K562 (cell line): ENCODE results near the gene CXCL14. TPM values are rescaled to one million over a fixed set of nuclear protein-coding genes. Genes with fewer than 3 reads are reported as not detected.

Experiments
- ATAC-seq: fragments of 200-7000 bp; cut with Tn5 transposase; 3 replicates; pipeline ENCODE4 v1.9.1; 2020; ENCODE audit warnings: moderate library complexity
- BruUV-seq: library from RNA; stranded (reverse); fragments of 400-500 nt; replicated peaks from 2 replicates; lab custom pipeline; 2021; lab: Mats Ljungman, UMichigan
- CTCF ChIA-PET: fragments of 300-600 bp; formaldehyde crosslinking; extraction: SDS; loops from one replicate; lab custom pipeline; 2021; ENCODE audit warnings: low intra/inter-chr PET ratio; lab: Yijun Ruan, JAX
- POLR2A ChIA-PET: fragments of 300-600, 350-650 bp; sonication (Branson Sonifier 250); formaldehyde crosslinking; extraction: SDS; loops from one replicate; lab custom pipeline; 2021; ENCODE audit warnings: antibody characterized with exemption, inconsistent platforms; lab: Yijun Ruan, JAX
- DNase-seq, 4 experiments: peaks; one replicate each; pipeline versions ENCODE4 v3.0.0 to v3.0.0-alpha.2; 2011 to 2018; ENCODE audit warnings: low spot score in 3 of 4, mixed read lengths in 3 of 4; ENCODE audit errors: extremely low read depth in 1 of 4
- FAIRE-seq: peaks from 2 replicates; lab custom pipeline; 2011; peaks lifted over from hg19 to GRCh38; lab: Jason Lieb, UNC
- H2AFZ ChIP-seq: 2 replicates; pipeline ENCODE4 v1.6.0; 2011; ENCODE audit warnings: low read depth, low read length, control low read depth, inconsistent platforms
- H3K27ac ChIP-seq: fragments of 200-600 bp; 3 replicates; pipeline ENCODE4 v1.8.0; 2011; ENCODE audit warnings: low read depth, mild to moderate bottlenecking, control low read depth, inconsistent platforms, low read length, moderate library complexity, mixed read lengths; ENCODE audit errors: extremely low read depth
- H3K27me3 ChIP-seq, 2 experiments: fragments of 300-600 bp in 1 of 2; 2 replicates in 1 of 2; 3 replicates in 1 of 2; pipeline versions ENCODE4 v1.6.0 to v1.8.0; 2011; ENCODE audit warnings: inconsistent platforms in 2 of 2, low read length in 2 of 2, mild to moderate bottlenecking in 1 of 2, mixed read lengths in 1 of 2, moderate library complexity in 1 of 2; ENCODE audit not compliant: control insufficient read depth in 2 of 2, insufficient read depth in 2 of 2
- H3K36me3 ChIP-seq: fragments of 300-600 bp; 3 replicates; pipeline ENCODE4 v1.8.0; 2011; ENCODE audit warnings: mild to moderate bottlenecking, low read length, inconsistent platforms; ENCODE audit not compliant: control insufficient read depth, insufficient read depth
- H3K4me1 ChIP-seq, 2 experiments: fragments of 200-600 bp in 1 of 2; replicated peaks in 1 of 2; 2 replicates in 1 of 2; 3 replicates in 1 of 2; pipeline versions ENCODE4 v1.5.1 to v1.8.0; 2011; ENCODE audit warnings: inconsistent platforms in 2 of 2, low read length in 2 of 2, mild to moderate bottlenecking in 1 of 2, mixed read lengths in 1 of 2, moderate library complexity in 1 of 2; ENCODE audit not compliant: control insufficient read depth in 2 of 2, insufficient read depth in 2 of 2
- H3K4me2 ChIP-seq: 2 replicates; pipeline ENCODE4 v1.6.1; 2011; ENCODE audit warnings: low read length, control low read depth, inconsistent platforms, mixed read lengths; ENCODE audit not compliant: insufficient read depth
- H3K4me3 ChIP-seq: fragments of 200-600 bp; sonication (generic), shearing (Covaris generic); 2 replicates; pipeline ENCODE4 v1.5.1; 2016; ENCODE audit warnings: control low read depth, inconsistent platforms
- H3K79me2 ChIP-seq: fragments of 200-600 bp; 3 replicates; pipeline ENCODE4 v1.8.0; 2011; ENCODE audit warnings: low read length, inconsistent platforms; ENCODE audit not compliant: control insufficient read depth, insufficient read depth
- H3K9ac ChIP-seq, 2 experiments: 2 replicates each; pipeline versions ENCODE4 v1.6.0 to v1.6.1; 2011; ENCODE audit warnings: low read depth in 2 of 2, low read length in 2 of 2, control low read depth in 1 of 2, inconsistent platforms in 1 of 2, mild to moderate bottlenecking in 1 of 2, mixed read lengths in 1 of 2; ENCODE audit not compliant: insufficient read depth in 1 of 2
- H3K9me1 ChIP-seq: one replicate; pipeline ENCODE4 v1.6.0; 2011; ENCODE audit warnings: inconsistent platforms, mild to moderate bottlenecking, low read length, moderate library complexity; ENCODE audit not compliant: control insufficient read depth, insufficient read depth
- H3K9me3 ChIP-seq: replicated peaks from 2 replicates; pipeline ENCODE4 v1.5.1; 2011; ENCODE audit warnings: low read depth, low read length, inconsistent platforms; ENCODE audit not compliant: control insufficient read depth, insufficient read depth
- H4K20me1 ChIP-seq: replicated peaks from 2 replicates; pipeline ENCODE4 v1.6.1; 2011; ENCODE audit warnings: low read length, inconsistent platforms, mixed read lengths; ENCODE audit not compliant: control insufficient read depth, insufficient read depth
- BRF1 ChIP-seq: IDR thresholded peaks from 3 replicates; pipeline ENCODE4 v1.6.1; 2011; ENCODE audit warnings: borderline replicate concordance, mild to moderate bottlenecking; ENCODE audit not compliant: insufficient read length; ENCODE audit errors: extremely low read depth
- MAFF ChIP-seq: IDR thresholded peaks from 2 replicates; pipeline ENCODE4 v1.6.1; 2012; ENCODE audit warnings: low read length, improper control_type of control experiment
- MCM5 ChIP-seq: fragments of 450-650 bp; IDR thresholded peaks from 2 replicates; pipeline ENCODE4 v1.6.1; 2016; ENCODE audit warnings: low read depth
- RFX5 ChIP-seq: IDR thresholded peaks from 2 replicates; pipeline ENCODE4 v1.6.1; 2011; ENCODE audit warnings: low read depth, mild to moderate bottlenecking, improper control_type of control experiment, low read length
- ZNF740 ChIP-seq, 3 experiments: fragments of 200-800 bp in 1 of 3; sonication (Bioruptor generic) in 1 of 3; sonication (generic) in 1 of 3; formaldehyde crosslinking in 1 of 3; IDR thresholded peaks; 2 replicates each; pipeline versions ENCODE4 v1.6.1 to v1.8.0; 2016 to 2022; ENCODE audit warnings: mild to moderate bottlenecking in 2 of 3, missing compliant biosample characterization in 2 of 3, missing genetic modification characterization in 2 of 3, missing genetic modification reagents in 1 of 3
- WGBS: fragments of 100-300 bp; shearing (Covaris generic); methylation state at CpG from one replicate; pipeline ENCODE4 v1.1.6; 2016; ENCODE audit warnings: low coverage, mixed read lengths; ENCODE audit not compliant: insufficient coverage; ENCODE audit errors: missing lambda C conversion rate; 5-methylcytosine and 5-hydroxymethylcytosine counted together
- in situ Hi-C: fragments of 300-500 bp; cut with MboI; formaldehyde crosslinking; loops from 4 replicates; pipeline ENCODE4 v1.15.0; 2018; ENCODE audit warnings: inconsistent platforms, mixed read lengths
- intact Hi-C: fragments of 100-400 bp; cut with micrococcal nuclease; formaldehyde crosslinking; loops from 2 replicates; pipeline ENCODE4 v1.14.2; 2022
- polyA plus RNA-seq, 8 experiments: library from polyadenylated mRNA; depleted of rRNA in 4 of 8; stranded (reverse) in 5 of 8; unstranded in 3 of 8; fragments of >200 nt; fragmentation: Nextera tagmentation in 2 of 8; fragmentation: Illumina TruSeq in 1 of 8; extraction: Ambion mirVana in 2 of 8; extraction: Trizol in 1 of 8; gene quantifications; 2 replicates each; pipeline versions ENCODE4 v1.2.1 to v1.2.3, GENCODE V29; 2011 to 2014; ENCODE audit warnings: inconsistent platforms in 1 of 8, missing spikeins in 1 of 8
- total RNA-seq, 7 experiments: library from RNA; depleted of rRNA in 6 of 7; stranded (reverse); fragments of >200 nt in 6 of 7; fragmentation: Illumina TruSeq in 2 of 7; extraction: Trizol in 2 of 7; gene quantifications; 2 replicates each; pipeline versions ENCODE4 v1.2.1 to v1.2.3, GENCODE V29; 2011 to 2021; ENCODE audit warnings: low replicate concordance in 1 of 7

Gene CXCL14
- total and polyA plus RNA-seq, 9 of the 15 experiments (the other 6 are each of a cell fraction or from before 2014, with no cell fraction given): not detected

- H3K9ac ChIP-seq: no peak overlapping the region
- in situ Hi-C loops: no loop called here
- POLR2A ChIA-PET: no interaction called here
- no peaks in the 10 kb centered on the region for H3K79me2 ChIP-seq
- FAIRE-seq (no peak), DNase-seq (no peak), ATAC-seq (no peak)
- H3K27me3 ChIP-seq: no peaks in the 10 kb centered on the region
- H3K9me1 ChIP-seq: no peaks in the 10 kb centered on the region
- H2AFZ ChIP-seq: no peak overlapping the region
- no peaks in the 10 kb centered on the region for H3K9me3 ChIP-seq
- no peak overlapping the region for H3K4me3 ChIP-seq
- TF ChIP-seq RFX5: no peak
- TF ChIP-seq ZNF740 (CRISPR knock-in tag; IDR thresholded peaks at IDR 0.05): 0 out of 2 replicates have a peak, but pooled peaks have one; percentile 40
- TF ChIP-seq ZNF740 (tag; IDR thresholded peaks at IDR 0.05): no peak
- TF ChIP-seq MAFF: no peak
- no peak for TF ChIP-seq BRF1
- TF ChIP-seq MCM5: no peak
- TF ChIP-seq, all 486 proteins: peak for 1
- no peaks in the 10 kb centered on the region for H4K20me1 ChIP-seq
- CTCF ChIA-PET: no interaction called here
- BruUV-seq: no TSS peak
- H3K4me1 ChIP-seq: peaks cover 0 to 5% of the 10 kb centered on the region in 2 experiments; a peak in 2 of 5 replicates
- intact Hi-C loops: no loop called here
- H3K36me3 ChIP-seq: no peaks in the 10 kb centered on the region
- H3K4me2 ChIP-seq: no peak overlapping the region
- no peak overlapping the region for H3K27ac ChIP-seq
- 21% methylated on average over 5 of the region's 7 CpGs for WGBS
These were observed 24.3 kb upstream of the CXCL14 start for GRCh38 chr5:135602882-135603721.
